H1 (cell line): ENCODE data around the gene CARM1. TPM values are rescaled to one million over a fixed set of nuclear protein-coding genes. Genes with fewer than 3 reads are reported as not detected.

Experiments
- CTCF ChIA-PET: fragments of 300-600 bp; sonication (Branson Sonifier 250); formaldehyde crosslinking; loops from one replicate; lab custom pipeline; 2021; ENCODE audit not compliant: partially characterized antibody; lab: Charles Lee
- POLR2A ChIA-PET: fragments of 300-600 bp; sonication (Branson Sonifier 250); formaldehyde crosslinking; loops from one replicate; lab custom pipeline; 2021; ENCODE audit warnings: inconsistent platforms; ENCODE audit not compliant: partially characterized antibody; lab: Charles Lee
- DNase-seq, 2 experiments: peaks; one replicate each; pipeline versions ENCODE4 v3.0.0 to v3.0.0-alpha.2; 2010 to 2022; ENCODE audit warnings: low spot score in 2 of 2, low read depth in 1 of 2, mixed read lengths in 1 of 2
- FAIRE-seq: peaks from 2 replicates; lab custom pipeline; 2011; peaks lifted over from hg19 to GRCh38; lab: Jason Lieb, UNC
- H2AFZ ChIP-seq: 2 replicates; pipeline ENCODE4 v1.8.1; 2012; ENCODE audit warnings: low read length, inconsistent platforms
- H2AK5ac ChIP-seq: 2 replicates; pipeline ENCODE4 v1.6.1; 2013; ENCODE audit warnings: low read depth, low read length
- H2BK120ac ChIP-seq: replicated peaks from 2 replicates; pipeline ENCODE3; 2013; ENCODE audit warnings: low read depth, low read length, inconsistent platforms
- H2BK12ac ChIP-seq: 2 replicates; pipeline ENCODE4 v1.6.1; 2013; ENCODE audit warnings: low read depth, low read length
- H2BK15ac ChIP-seq: 2 replicates; pipeline ENCODE4 v1.6.1; 2013; ENCODE audit warnings: low read length
- H2BK20ac ChIP-seq: 2 replicates; pipeline ENCODE4 v1.6.1; 2013; ENCODE audit warnings: low read length
- H2BK5ac ChIP-seq: 2 replicates; pipeline ENCODE4 v1.6.1; 2013; ENCODE audit warnings: low read depth, low read length
- H3K14ac ChIP-seq: 2 replicates; pipeline ENCODE4 v1.6.1; 2013; ENCODE audit warnings: inconsistent platforms; ENCODE audit not compliant: insufficient read length
- H3K18ac ChIP-seq: 2 replicates; pipeline ENCODE4 v1.6.1; 2013; ENCODE audit warnings: low read length; ENCODE audit errors: extremely low read depth
- H3K23ac ChIP-seq: 2 replicates; pipeline ENCODE4 v1.6.1; 2013; ENCODE audit warnings: inconsistent platforms; ENCODE audit not compliant: insufficient read length
- H3K23me2 ChIP-seq: 2 replicates; pipeline ENCODE4 v1.6.1; 2013; ENCODE audit warnings: low read depth, low read length
- H3K27ac ChIP-seq: 2 replicates; pipeline ENCODE4 v1.6.1; 2011; ENCODE audit warnings: low read depth, low read length, inconsistent platforms
- H3K27me3 ChIP-seq, 4 experiments: replicated peaks in 1 of 4; 1 replicate in 1 of 4; 2 replicates in 3 of 4; pipeline versions ENCODE4 v1.6.1 to v1.8.1; 2011 to 2013; ENCODE audit warnings: low read length in 3 of 4, mild to moderate bottlenecking in 3 of 4, inconsistent platforms in 2 of 4, mixed read lengths in 2 of 4, moderate library complexity in 1 of 4; ENCODE audit not compliant: control insufficient read depth in 3 of 4, insufficient read depth in 3 of 4; ENCODE audit errors: extremely low read depth in 1 of 4
- H3K36me3 ChIP-seq, 4 experiments: 2 replicates each; pipeline versions ENCODE4 v1.6.1 to v1.8.1; 2011 to 2013; ENCODE audit warnings: mild to moderate bottlenecking in 4 of 4, low read length in 3 of 4, moderate library complexity in 2 of 4, control low read depth in 1 of 4, inconsistent platforms in 1 of 4; ENCODE audit not compliant: insufficient read depth in 4 of 4, control insufficient read depth in 2 of 4
- H3K4ac ChIP-seq: replicated peaks from 2 replicates; pipeline ENCODE3; 2013; ENCODE audit warnings: low read length, low read depth, mixed read lengths, inconsistent platforms; ENCODE audit not compliant: insufficient read length
- H3K4me1 ChIP-seq, 4 experiments: replicated peaks in 1 of 4; 1 replicate in 1 of 4; 2 replicates in 3 of 4; pipeline versions ENCODE4 v1.6.1 to v1.8.1; 2011 to 2013; ENCODE audit warnings: low read length in 3 of 4, inconsistent platforms in 2 of 4, mixed read lengths in 1 of 4; ENCODE audit not compliant: insufficient read depth in 4 of 4, control insufficient read depth in 3 of 4
- H3K4me2 ChIP-seq, 2 experiments: 2 replicates each; pipeline versions ENCODE4 v1.6.1 to v1.8.1; 2011 to 2013; ENCODE audit warnings: low read depth in 2 of 2, low read length in 2 of 2, control low read depth in 1 of 2, inconsistent platforms in 1 of 2, mild to moderate bottlenecking in 1 of 2; ENCODE audit not compliant: insufficient read depth in 1 of 2
- H3K4me3 ChIP-seq, 4 experiments: fragments of 200-600, 300-600 bp in 1 of 4; sonication (generic), shearing (Covaris generic), sonication (Bioruptor Twin) in 1 of 4; 2 replicates each; pipeline versions ENCODE4 v1.5.1 to v1.8.1; 2011 to 2016; ENCODE audit warnings: low read length in 4 of 4, low read depth in 3 of 4, control low read depth in 2 of 4, inconsistent platforms in 2 of 4, mild to moderate bottlenecking in 2 of 4, mixed read lengths in 1 of 4, moderate library complexity in 1 of 4; ENCODE audit not compliant: insufficient read depth in 2 of 4; ENCODE audit errors: extremely low read depth in 1 of 4
- H3K56ac ChIP-seq: replicated peaks from 2 replicates; pipeline ENCODE3; 2013; ENCODE audit warnings: low read depth, mild to moderate bottlenecking, mixed read lengths, low read length, inconsistent platforms; ENCODE audit not compliant: insufficient read length
- H3K79me1 ChIP-seq: 2 replicates; pipeline ENCODE4 v1.6.1; 2013; ENCODE audit warnings: low read depth, low read length, control low read depth
- H3K79me2 ChIP-seq, 2 experiments: 2 replicates each; pipeline versions ENCODE4 v1.6.1 to v1.8.1; 2012 to 2013; ENCODE audit warnings: low read length in 2 of 2, mild to moderate bottlenecking in 2 of 2, inconsistent platforms in 1 of 2; ENCODE audit not compliant: insufficient read depth in 2 of 2, control insufficient read depth in 1 of 2
- H3K9ac ChIP-seq, 4 experiments: replicated peaks in 1 of 4; 1 replicate in 1 of 4; 2 replicates in 3 of 4; pipeline versions ENCODE4 v1.6.1 to v1.8.1; 2011 to 2013; ENCODE audit warnings: low read depth in 3 of 4, low read length in 3 of 4, control low read depth in 2 of 4, mild to moderate bottlenecking in 2 of 4, moderate library complexity in 2 of 4, inconsistent platforms in 1 of 4; ENCODE audit errors: extremely low read depth in 1 of 4
- H3K9me3 ChIP-seq, 2 experiments: 2 replicates each; pipeline versions ENCODE4 v1.6.1 to v1.8.1; 2012 to 2013; ENCODE audit warnings: mild to moderate bottlenecking in 2 of 2, moderate library complexity in 2 of 2, control low read depth in 1 of 2, inconsistent platforms in 1 of 2, low read depth in 1 of 2, low read length in 1 of 2, mixed read lengths in 1 of 2; ENCODE audit not compliant: insufficient read depth in 2 of 2
- H4K20me1 ChIP-seq, 2 experiments: replicated peaks in 1 of 2; 2 replicates each; pipeline versions ENCODE3 to v1.8.1; 2011 to 2013; ENCODE audit warnings: inconsistent platforms in 2 of 2, low read length in 2 of 2, mild to moderate bottlenecking in 1 of 2; ENCODE audit not compliant: insufficient read depth in 2 of 2, control insufficient read depth in 1 of 2
- H4K5ac ChIP-seq: 2 replicates; pipeline ENCODE4 v1.6.1; 2013; ENCODE audit warnings: low read length, low read depth, mixed read lengths, inconsistent platforms; ENCODE audit not compliant: insufficient read length
- H4K8ac ChIP-seq: 2 replicates; pipeline ENCODE4 v1.8.0; 2013; ENCODE audit warnings: mild to moderate bottlenecking, moderate library complexity, low read length, inconsistent platforms; ENCODE audit not compliant: insufficient read depth; ENCODE audit errors: extremely low read depth
- H4K91ac ChIP-seq: replicated peaks from 2 replicates; pipeline ENCODE3; 2013; ENCODE audit warnings: low read length, mixed read lengths, inconsistent platforms; ENCODE audit not compliant: insufficient read length
- WGBS, 2 experiments: shearing (Covaris generic) in 1 of 2; methylation state at CpG; one replicate each; pipeline versions ENCODE4 v1.1.6 to v1.1.7; 2013 to 2015; ENCODE audit warnings: low lambda C conversion rate in 2 of 2, mixed read lengths in 2 of 2, inconsistent platforms in 1 of 2, low coverage in 1 of 2, missing lambda C conversion rate in 1 of 2; ENCODE audit not compliant: insufficient replicate concordance in 2 of 2, insufficient coverage in 1 of 2, insufficient read length in 1 of 2; ENCODE audit errors: extremely low coverage in 1 of 2, missing lambda C conversion rate in 1 of 2; 5-methylcytosine and 5-hydroxymethylcytosine counted together
- polyA plus RNA-seq, 7 experiments: library from polyadenylated mRNA; depleted of rRNA in 3 of 7; stranded (reverse) in 5 of 7; unstranded in 2 of 7; fragments of >200 nt in 5 of 7; fragments of 200-250 nt in 2 of 7; gene quantifications; 1 replicate in 5 of 7; 2 replicates in 1 of 7; 4 replicates in 1 of 7; pipeline versions ENCODE4 v1.2.1 to v1.2.3, GENCODE V29; 2011 to 2013; ENCODE audit warnings: missing spikeins in 2 of 7, mixed read lengths in 2 of 7
- total RNA-seq: library from RNA; stranded (reverse); fragmentation: NEBNext Ultra II Directional; extraction: Animal tissue kit (Norgen Biotek cat#: 25700); gene quantifications from 2 replicates; pipeline ENCODE4 v1.2.1, GENCODE V29; 2021

Gene CARM1
- total and polyA plus RNA-seq, 2 of the 8 experiments (the other 6 are each of a cell fraction or from before 2014, with no cell fraction given) = 134 to 164 TPM

- H4K91ac ChIP-seq = no peak overlapping the region
- H4K8ac ChIP-seq = no peak overlapping the region
- no peak overlapping the region for H2BK15ac ChIP-seq
- H3K27ac ChIP-seq = no peak overlapping the region
- H3K18ac ChIP-seq = no peak overlapping the region
- peaks cover 8 to 27% of the 10 kb centered on the region in 2 experiments for H4K20me1 ChIP-seq
- H3K9ac ChIP-seq = no peak overlapping the region
- peaks cover 14 to 32% (median 27%) of the 10 kb centered on the region in 4 experiments for H3K4me1 ChIP-seq
- H4K5ac ChIP-seq = no peak overlapping the region
- H3K14ac ChIP-seq = no peak overlapping the region
- no peak overlapping the region for H3K56ac ChIP-seq
- H2AK5ac ChIP-seq = no peak overlapping the region
- no peak overlapping the region for H3K4me2 ChIP-seq
- H2BK12ac ChIP-seq = no peak overlapping the region
- CTCF ChIA-PET = interaction anchor here (0.8 to 5.4 kb wide), 6 partner anchors 13 to 47 kb away, joined by 3 to 29 read pairs (median 6); no protein-coding TSS in a partner anchor
- no peak overlapping the region for H2AFZ ChIP-seq
- no peak for FAIRE-seq
- H2BK5ac ChIP-seq = no peak overlapping the region
- no peak for DNase-seq
- H3K23ac ChIP-seq = no peak overlapping the region
- POLR2A ChIA-PET = interaction anchor here (2.1 to 3.8 kb wide), 2 partner anchors 15 to 22 kb away, joined by 8 to 18 read pairs; no protein-coding TSS in a partner anchor
- no peaks in the 10 kb centered on the region for H3K9me3 ChIP-seq
- H2BK120ac ChIP-seq = no peak overlapping the region
- no peak overlapping the region for H3K4me3 ChIP-seq
- no peaks in the 10 kb centered on the region for H3K23me2 ChIP-seq
- no peaks in the 10 kb centered on the region for H3K36me3 ChIP-seq
- peaks cover 0 to 80% of the 10 kb centered on the region in 2 experiments; a peak in 2 of 4 replicates for H3K79me2 ChIP-seq
- no peak overlapping the region for H2BK20ac ChIP-seq
- no peaks in the 10 kb centered on the region for H3K27me3 ChIP-seq
- H3K79me1 ChIP-seq = peaks cover 31% of the 10 kb centered on the region
- no peak overlapping the region for H3K4ac ChIP-seq
- WGBS, 2 experiments = 90% methylated on average over 7 of the region's 7 CpGs; no CpG with 5 or more reads in 1 of the 2 experiments
Measured at GRCh38 chr19:10894911-10895213, 23.5 kb downstream of the CARM1 start.
